Upper lobe of left lung (tissue), 6 donors: ENCODE results near the gene SPATA32. TPM values are rescaled to one million over a fixed set of nuclear protein-coding genes. Genes with fewer than 3 reads are reported as not detected.
A peak's percentile ranks its signal among the peaks of the same experiment; 100 is the strongest.

Source experiments
- ATAC-seq, 2 donors: fragments of 200-7000 bp; cut with Tn5 transposase; one replicate each; pipeline ENCODE4 v1.9.1; 2022; ENCODE audit warnings: mild to moderate bottlenecking in 2 of 2, moderate library complexity in 2 of 2; ENCODE audit not compliant: low FRiP score in 2 of 2
- DNase-seq, 2 donors: peaks; one replicate each; pipeline ENCODE4 v3.0.0-alpha.2; 2019 to 2020
- H3K27ac ChIP-seq, 4 donors: fragments of 200-600 bp; sonication (generic); one replicate each; pipeline ENCODE4 v1.5.1; 2016 to 2019
- H3K27me3 ChIP-seq, 4 donors: fragments of 200-600 bp; sonication (generic); one replicate each; pipeline ENCODE4 v1.5.1; 2017 to 2019
- H3K36me3 ChIP-seq, 4 donors: fragments of 200-600 bp; sonication (generic); one replicate each; pipeline ENCODE4 v1.5.1; 2016 to 2019
- H3K4me1 ChIP-seq, 4 donors: fragments of 200-600 bp; sonication (generic); one replicate each; pipeline ENCODE4 v1.5.1; 2018 to 2019
- H3K4me3 ChIP-seq, 4 donors: fragments of 200-600 bp; sonication (generic); one replicate each; pipeline ENCODE4 v1.5.1; 2017 to 2019; ENCODE audit warnings: mild to moderate bottlenecking in 2 of 4, moderate library complexity in 1 of 4
- H3K9me3 ChIP-seq, 4 donors: fragments of 200-600 bp; sonication (generic); one replicate each; pipeline ENCODE4 v1.5.1; 2018 to 2019
- CTCF ChIP-seq, 6 experiments: fragments of 450-650 bp in 4 of 6; fragments of 200-600 bp in 2 of 6; sonication (generic) in 2 of 6; IDR thresholded peaks; one replicate each; pipeline ENCODE4 v1.5.1; 2016 to 2019; ENCODE audit warnings: antibody characterized with exemption in 6 of 6
- EP300 ChIP-seq, 4 donors: sonication (generic); formaldehyde crosslinking; IDR thresholded peaks; one replicate each; pipeline ENCODE4 v1.5.1; 2017; ENCODE audit warnings: antibody characterized with exemption in 4 of 4, control low read depth in 2 of 4
- POLR2A ChIP-seq, 4 donors: fragments of 450-650 bp; IDR thresholded peaks; one replicate each; pipeline ENCODE4 v1.5.1; 2016 to 2017; ENCODE audit warnings: antibody characterized with exemption in 4 of 4, mild to moderate bottlenecking in 2 of 4
- POLR2AphosphoS5 ChIP-seq, 2 donors: sonication (generic); formaldehyde crosslinking; IDR thresholded peaks; one replicate each; pipeline ENCODE4 v1.5.1; 2017; ENCODE audit warnings: antibody characterized with exemption in 2 of 2
- WGBS, 2 donors: methylation state at CpG; one replicate each; pipeline ENCODE4 v1.1.5; 2017 to 2018; 5-methylcytosine and 5-hydroxymethylcytosine counted together
- total RNA-seq, 6 donors: library from RNA; depleted of rRNA in 4 of 6; stranded (reverse); fragments of >200 nt in 4 of 6; gene quantifications; one replicate each; pipeline versions ENCODE4 v1.1.0 to v1.2.1, GENCODE V29; 2016 to 2021
- donor health status: DM: no; HTN: no; CAD: no; lungs with moderate emphysema.
- donor health status: DM: no; HTN: yes; CAD: no; lungs with severe emphysema.

SPATA32 gene
- total RNA-seq, result under 1 TPM in 1 of 6 donors, not detected in 5; 0.20 TPM

GRCh38 chr17:45261577-45262515, at the start of gene SPATA32:
TSS of gene SPATA32 (minus strand) at chr17:45262094. CDS start at chr17:45262016, 78 bp downstream.
- H3K36me3 ChIP-seq, result peaks cover 10 to 38% (median 29%) of the 10 kb centered on the region in 4 donors
- H3K27ac ChIP-seq, result peak within 1 kb of the TSS; percentile 42 to 81 (median 68)
- DNase-seq (peak; percentile 71 to 91), ATAC-seq (peak; percentile 65 to 72)
- 3 to 6% methylated on average over 23 to 26 of the region's 68 CpGs for WGBS, 2 donors
- peaks cover 7 to 26% (median 21%) of the 10 kb centered on the region in 4 donors for H3K4me1 ChIP-seq
- H3K27me3 ChIP-seq, result no peaks in the 10 kb centered on the region
- TF ChIP-seq CTCF (IDR thresholded peaks at IDR 0.05) (no peak), POLR2A (IDR thresholded peaks at IDR 0.05) (no peak), EP300 (IDR thresholded peaks at IDR 0.05) (no peak), POLR2AphosphoS5 (IDR thresholded peaks at IDR 0.05) (no peak)
- H3K9me3 ChIP-seq, result no peaks in the 10 kb centered on the region
- H3K4me3 ChIP-seq, result peak within 1 kb of the TSS; percentile 64 to 80 (median 66)

- DNase-seq (no peak), ATAC-seq (no peak)
- H3K9me3 ChIP-seq, result no peaks in the 10 kb centered on the region
- H3K36me3 ChIP-seq, result no peaks in the 10 kb centered on the region
- no peaks in the 10 kb centered on the region for H3K27me3 ChIP-seq
- peaks cover 79 to 92% (median 88%) of the 10 kb centered on the region in 4 donors for H3K4me1 ChIP-seq
- WGBS, 2 donors, result 82 to 88% methylated on average over 4 of the region's 4 CpGs
- TF ChIP-seq POLR2AphosphoS5 (IDR thresholded peaks at IDR 0.05), result no peak
- TF ChIP-seq CTCF (IDR thresholded peaks at IDR 0.05), result no peak
- TF ChIP-seq EP300 (IDR thresholded peaks at IDR 0.05), result no peak
- TF ChIP-seq POLR2A (IDR thresholded peaks at IDR 0.05), result no peak
- peak overlapping the region in 1 of 4 donors; percentile 21 for H3K4me3 ChIP-seq
- H3K27ac ChIP-seq, result peak overlapping the region; percentile 79 to 99 (median 92)
Observed at GRCh38 chr17:45311401-45311759, 49.5 kb upstream of the SPATA32 start.

- TF ChIP-seq CTCF (IDR thresholded peaks at IDR 0.05), result no peak
- no peaks in the 10 kb centered on the region for H3K27me3 ChIP-seq
- no peaks in the 10 kb centered on the region for H3K9me3 ChIP-seq
- peak overlapping the region; percentile 79 to 99 (median 92) for H3K27ac ChIP-seq
- peaks cover 84 to 95% (median 91%) of the 10 kb centered on the region in 4 donors for H3K4me1 ChIP-seq
- H3K36me3 ChIP-seq, result no peaks in the 10 kb centered on the region
- 0 to 4% methylated on average over 3 of the region's 3 CpGs for WGBS, 2 donors
- DNase-seq, result peak in 1 of 2 donors; percentile 54
- peak in 1 of 2 donors; percentile 47 for ATAC-seq
- H3K4me3 ChIP-seq, result no peak overlapping the region
Observed at GRCh38 chr17:45310380-45311324, 48.8 kb upstream of the SPATA32 start.

- 77 to 85% methylated on average over 4 of the region's 4 CpGs for WGBS, 2 donors
- peaks cover 75 to 86% (median 82%) of the 10 kb centered on the region in 4 donors for H3K4me1 ChIP-seq
- no peaks in the 10 kb centered on the region for H3K36me3 ChIP-seq
- peak overlapping the region in 2 of 4 donors; percentile 2 to 99 for H3K27ac ChIP-seq
- no peaks in the 10 kb centered on the region for H3K9me3 ChIP-seq
- no peak for DNase-seq
- no peak for TF ChIP-seq POLR2AphosphoS5 (IDR thresholded peaks at IDR 0.05)
- no peak for TF ChIP-seq CTCF (IDR thresholded peaks at IDR 0.05)
- TF ChIP-seq POLR2A (IDR thresholded peaks at IDR 0.05), result no peak
- TF ChIP-seq EP300 (IDR thresholded peaks at IDR 0.05), result no peak
- ATAC-seq, result no peak
- no peak overlapping the region for H3K4me3 ChIP-seq
- no peaks in the 10 kb centered on the region for H3K27me3 ChIP-seq
Observed at GRCh38 chr17:45309400-45309799, 47.5 kb upstream of the SPATA32 start.
